Muscle layer of duodenum (tissue), 2 donors: ENCODE data around the gene SNAP29.

ENCODE experiments used
- H3K27ac ChIP-seq: one replicate; pipeline ENCODE4 v1.7.0; 2013; ENCODE audit warnings: mild to moderate bottlenecking, low read length
- H3K27me3 ChIP-seq: one replicate; pipeline ENCODE4 v1.7.0; 2013; ENCODE audit warnings: low read depth, mild to moderate bottlenecking, control low read depth, low read length
- H3K36me3 ChIP-seq, 2 donors: one replicate each; pipeline ENCODE4 v1.7.0; 2013; ENCODE audit warnings: low read length in 2 of 2, control low read depth in 1 of 2, mild to moderate bottlenecking in 1 of 2; ENCODE audit not compliant: insufficient read depth in 2 of 2, control insufficient read depth in 1 of 2
- H3K4me1 ChIP-seq, 2 donors: one replicate each; pipeline ENCODE4 v1.7.0; 2013; ENCODE audit warnings: low read length in 2 of 2, mild to moderate bottlenecking in 2 of 2, control low read depth in 1 of 2, moderate library complexity in 1 of 2; ENCODE audit not compliant: insufficient read depth in 2 of 2, control insufficient read depth in 1 of 2
- H3K4me3 ChIP-seq, 2 donors: one replicate each; pipeline ENCODE4 v1.7.0; 2013; ENCODE audit warnings: low read length in 2 of 2, low read depth in 1 of 2, mild to moderate bottlenecking in 1 of 2
- H3K9me3 ChIP-seq, 2 donors: one replicate each; pipeline ENCODE4 v1.7.0; 2013; ENCODE audit warnings: low read length in 2 of 2, control low read depth in 1 of 2, mild to moderate bottlenecking in 1 of 2; ENCODE audit not compliant: control insufficient read depth in 1 of 2
- donor health status: healthy.

The SNAP29 gene

DNA sequence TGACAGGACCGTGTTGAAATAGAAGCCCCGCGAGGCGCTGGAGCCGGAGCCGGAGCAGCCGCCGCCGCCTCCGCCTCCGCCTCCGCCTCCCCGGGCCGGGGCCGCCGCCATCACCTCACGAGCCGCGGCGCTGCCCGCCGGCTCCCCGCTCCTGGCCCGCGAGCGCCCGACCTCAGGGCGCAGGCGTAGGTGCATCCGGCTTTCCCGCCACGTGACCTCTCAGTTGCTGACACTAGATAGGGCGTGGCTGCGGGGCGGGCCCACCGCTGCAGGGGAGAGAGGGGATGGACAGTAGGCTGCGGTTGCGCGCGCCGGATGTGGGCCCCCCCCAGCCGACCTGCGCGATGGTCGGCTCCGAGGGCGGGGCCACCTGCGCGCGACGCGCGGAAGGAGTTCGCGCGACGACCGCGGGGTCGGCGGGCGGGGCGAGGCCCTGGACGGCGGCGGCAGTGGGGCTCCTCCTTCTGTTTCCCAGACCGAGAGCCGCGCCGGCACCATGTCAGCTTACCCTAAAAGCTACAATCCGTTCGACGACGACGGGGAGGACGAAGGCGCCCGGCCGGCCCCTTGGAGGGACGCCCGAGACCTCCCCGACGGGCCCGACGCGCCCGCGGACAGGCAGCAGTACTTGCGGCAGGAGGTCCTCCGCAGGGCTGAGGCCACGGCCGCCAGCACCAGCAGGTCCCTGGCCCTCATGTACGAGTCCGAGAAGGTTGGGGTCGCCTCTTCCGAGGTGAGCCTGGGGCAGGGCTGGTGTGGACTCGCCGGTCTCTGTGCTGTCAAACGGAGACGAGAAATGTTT lies at the start of gene SNAP29, which contains the start of gene PI4KA:
TSS of gene SNAP29 (plus strand) at position 393 of the 802 bp plus-strand sequence. CDS start at position 497, 104 bp downstream.
TSS of gene PI4KA (minus strand) at position 197 of the 802 bp plus-strand sequence. CDS start at position 111, 86 bp downstream.
- H3K4me3 ChIP-seq: peak within 1 kb of the TSS; percentile 90 to 92
- H3K4me1 ChIP-seq: peaks cover 18 to 29% of the 10 kb centered on the region in 2 donors

DNA sequence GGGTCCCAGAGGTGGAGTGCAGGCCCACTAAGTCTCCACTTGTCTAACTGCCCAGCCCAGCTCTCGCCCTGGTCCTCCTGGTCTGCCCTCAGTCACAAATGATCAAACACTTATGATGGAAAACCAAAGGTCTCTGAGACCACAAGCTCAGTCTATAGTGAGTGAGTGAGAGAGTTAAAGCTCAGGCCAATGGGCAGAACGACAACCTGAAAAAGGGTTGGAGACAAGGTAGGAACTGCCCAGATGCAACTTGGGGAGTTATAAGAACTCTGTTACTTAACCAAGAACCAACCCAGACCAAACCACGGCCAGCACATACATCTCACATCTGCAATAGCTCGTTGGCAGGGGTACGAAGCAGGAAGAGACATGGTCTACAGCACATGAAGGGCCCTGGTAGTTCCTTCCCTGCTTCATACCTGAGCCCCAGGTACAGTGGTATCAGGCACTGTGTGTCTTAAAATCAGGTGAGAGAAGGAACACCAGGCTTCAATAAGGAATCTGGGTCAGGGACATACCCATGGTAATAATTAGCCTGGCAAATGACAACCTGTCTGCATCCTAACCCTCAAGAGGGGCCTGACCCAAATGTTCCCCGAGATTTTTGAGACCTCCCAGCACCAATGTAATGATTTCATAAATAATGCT lies 49.1 kb upstream of the SNAP29 start:
- H3K4me1 ChIP-seq: no peaks in the 10 kb centered on the region
- no peaks in the 10 kb centered on the region for H3K27me3 ChIP-seq
- H3K9me3 ChIP-seq: no peaks in the 10 kb centered on the region
- peaks cover 53 to 85% of the 10 kb centered on the region in 2 donors for H3K36me3 ChIP-seq
- H3K4me3 ChIP-seq: no peak overlapping the region
- H3K27ac ChIP-seq: no peak overlapping the region

More for the DNA sequence above, at the start of gene SNAP29, which contains the start of gene PI4KA:
- Histone ChIP-seq H3K27ac (peak within 1 kb of the TSS; percentile 60), H3K36me3 (peaks cover 3 to 5% of the 10 kb centered on the region in 2 donors), H3K27me3 (no peaks in the 10 kb centered on the region), H3K9me3 (no peaks in the 10 kb centered on the region)

DNA sequence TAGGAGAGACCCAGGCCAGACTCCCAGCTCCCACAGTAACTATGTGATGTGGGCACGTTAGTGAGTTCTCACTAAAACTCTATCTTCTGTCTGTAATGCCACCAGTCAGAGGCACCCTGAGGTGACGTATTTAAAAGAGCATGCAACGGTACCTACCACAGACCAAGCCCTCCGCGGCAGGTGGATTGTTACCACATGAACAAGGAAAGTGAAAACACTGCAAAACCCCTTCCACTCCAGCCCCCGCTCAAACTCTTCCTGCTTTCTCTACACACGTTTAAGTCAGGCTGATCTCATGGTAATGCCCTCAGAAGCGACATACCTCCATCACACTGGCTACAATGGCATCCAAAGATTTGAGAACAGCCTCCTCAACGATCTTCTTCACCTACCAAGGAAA lies 48.2 kb upstream of the SNAP29 start:
- peaks cover 46 to 79% of the 10 kb centered on the region in 2 donors for H3K36me3 ChIP-seq
- H3K27ac ChIP-seq: no peak overlapping the region
- H3K4me3 ChIP-seq: no peak overlapping the region
- H3K4me1 ChIP-seq: no peaks in the 10 kb centered on the region
- no peaks in the 10 kb centered on the region for H3K9me3 ChIP-seq
- H3K27me3 ChIP-seq: no peaks in the 10 kb centered on the region

DNA sequence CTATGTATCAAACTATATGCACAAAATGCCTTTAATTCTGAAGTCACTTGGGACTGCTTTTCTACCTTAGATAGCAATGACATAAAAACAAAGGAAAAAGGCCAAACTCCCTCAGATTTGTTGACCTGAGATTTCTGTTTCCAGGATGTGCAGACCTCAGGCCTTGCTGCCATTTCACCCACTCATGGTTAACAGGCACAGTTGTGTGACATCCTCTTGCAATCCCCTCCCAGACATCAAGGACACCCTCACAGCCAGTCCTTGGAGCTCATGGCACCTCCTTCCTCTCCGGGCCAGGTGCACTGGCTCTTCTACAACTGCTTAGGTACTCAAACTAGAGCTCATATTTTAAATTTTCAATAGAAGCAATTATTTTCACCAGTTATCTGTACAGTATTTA lies 47.6 kb upstream of the SNAP29 start:
- Histone ChIP-seq H3K4me1 (no peaks in the 10 kb centered on the region), H3K27ac (no peak overlapping the region), H3K27me3 (no peaks in the 10 kb centered on the region), H3K4me3 (no peak overlapping the region), H3K9me3 (no peaks in the 10 kb centered on the region), H3K36me3 (peaks cover 46 to 78% of the 10 kb centered on the region in 2 donors)

- Histone ChIP-seq H3K4me3 (no peak overlapping the region), H3K27me3 (no peaks in the 10 kb centered on the region), H3K4me1 (no peaks in the 10 kb centered on the region), H3K9me3 (no peaks in the 10 kb centered on the region), H3K36me3 (peaks cover 51 to 78% of the 10 kb centered on the region in 2 donors), H3K27ac (no peak overlapping the region)
Observed at GRCh38 chr22:20811971-20812660, 46.7 kb upstream of the SNAP29 start.

- H3K36me3 ChIP-seq: peaks cover 48 to 79% of the 10 kb centered on the region in 2 donors
- no peak overlapping the region for H3K4me3 ChIP-seq
- no peaks in the 10 kb centered on the region for H3K4me1 ChIP-seq
- H3K27me3 ChIP-seq: no peaks in the 10 kb centered on the region
- H3K27ac ChIP-seq: no peak overlapping the region
- H3K9me3 ChIP-seq: no peaks in the 10 kb centered on the region
Observed at GRCh38 chr22:20813056-20813455, 45.8 kb upstream of the SNAP29 start.

GRCh38 chr22:20814221-20814808 lies 44.5 kb upstream of the SNAP29 start:
- H3K27ac ChIP-seq: no peak overlapping the region
- peaks cover 54 to 80% of the 10 kb centered on the region in 2 donors for H3K36me3 ChIP-seq
- no peaks in the 10 kb centered on the region for H3K4me1 ChIP-seq
- H3K9me3 ChIP-seq: no peaks in the 10 kb centered on the region
- H3K27me3 ChIP-seq: no peaks in the 10 kb centered on the region
- no peak overlapping the region for H3K4me3 ChIP-seq

DNA sequence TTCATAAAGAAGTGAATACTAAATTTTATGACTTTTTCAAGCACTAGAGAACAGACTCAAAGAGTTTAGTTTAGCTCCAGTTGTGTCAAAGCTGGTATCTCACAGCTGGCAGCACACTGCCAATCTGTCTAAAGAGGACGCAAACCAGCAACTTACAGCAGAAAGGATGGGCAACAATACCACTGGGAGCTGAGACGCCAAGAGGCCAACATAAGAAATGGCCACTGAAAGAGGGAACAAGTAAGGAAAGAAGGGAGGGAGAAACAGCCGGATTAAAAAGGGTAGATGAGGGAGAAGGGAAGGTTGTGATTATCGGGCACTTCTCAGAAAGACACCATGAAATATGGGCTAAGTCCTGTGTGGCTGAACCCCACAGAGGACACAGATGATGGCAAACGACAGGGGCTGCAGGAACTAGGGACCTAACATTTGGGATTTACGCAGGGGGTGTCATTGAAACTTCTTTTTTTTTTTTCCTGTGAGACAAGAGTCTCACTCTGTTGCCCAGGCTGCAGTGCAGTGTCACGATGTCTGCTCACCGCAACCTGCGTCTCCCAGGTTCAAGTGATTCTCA lies 43.2 kb upstream of the SNAP29 start:
- no peak overlapping the region for H3K4me3 ChIP-seq

GRCh38 chr22:20816559-20816958 lies 42.2 kb upstream of the SNAP29 start:
- Histone ChIP-seq H3K27ac (no peak overlapping the region), H3K36me3 (peaks cover 53 to 72% of the 10 kb centered on the region in 2 donors), H3K27me3 (no peaks in the 10 kb centered on the region), H3K9me3 (no peaks in the 10 kb centered on the region), H3K4me1 (no peaks in the 10 kb centered on the region), H3K4me3 (no peak overlapping the region)

More for the DNA sequence above, 43.2 kb upstream of the SNAP29 start:
- H3K36me3 ChIP-seq: peaks cover 56 to 79% of the 10 kb centered on the region in 2 donors
- no peaks in the 10 kb centered on the region for H3K9me3 ChIP-seq
- H3K27ac ChIP-seq: no peak overlapping the region
- H3K27me3 ChIP-seq: no peaks in the 10 kb centered on the region
- no peaks in the 10 kb centered on the region for H3K4me1 ChIP-seq

GRCh38 chr22:20818471-20818870 lies 40.3 kb upstream of the SNAP29 start:
- no peaks in the 10 kb centered on the region for H3K9me3 ChIP-seq
- H3K36me3 ChIP-seq: peaks cover 46 to 72% of the 10 kb centered on the region in 2 donors
- H3K4me3 ChIP-seq: no peak overlapping the region
- H3K27ac ChIP-seq: no peak overlapping the region
- H3K4me1 ChIP-seq: no peaks in the 10 kb centered on the region
- H3K27me3 ChIP-seq: no peaks in the 10 kb centered on the region
